ENCODE results near the gene VSIR. TPM values are rescaled to one million over a fixed set of nuclear protein-coding genes. Genes with fewer than 3 reads are reported as not detected.

The VSIR gene
- total RNA-seq, 4 donors from 2014 or later, result 20.0 to 27.2 (median 21.3) TPM

GRCh38 chr10:71761105-71761511 is 12.2 kb downstream of the VSIR start:
- TF ChIP-seq POLR2A (IDR thresholded peaks at IDR 0.05), result no peak
- TF ChIP-seq CTCF (IDR thresholded peaks at IDR 0.05), result no peak
- Histone ChIP-seq H3K27ac (no peak overlapping the region), H3K4me3 (replicated peaks in 1 of 3) (no peak overlapping the region), H3K27me3 (no peaks in the 10 kb centered on the region), H3K9me3 (no peaks in the 10 kb centered on the region), H3K4me1 (peaks cover 0 to 34% of the 10 kb centered on the region in 2 donors), H3K36me3 (peaks cover 5 to 6% of the 10 kb centered on the region in 2 donors)
- 93 to 100% methylated on average over 3 of the region's 3 CpGs for WGBS, 2 donors
- no peak for DNase-seq
- intact Hi-C loops (cut with DNase I), result no loop called here

DNA sequence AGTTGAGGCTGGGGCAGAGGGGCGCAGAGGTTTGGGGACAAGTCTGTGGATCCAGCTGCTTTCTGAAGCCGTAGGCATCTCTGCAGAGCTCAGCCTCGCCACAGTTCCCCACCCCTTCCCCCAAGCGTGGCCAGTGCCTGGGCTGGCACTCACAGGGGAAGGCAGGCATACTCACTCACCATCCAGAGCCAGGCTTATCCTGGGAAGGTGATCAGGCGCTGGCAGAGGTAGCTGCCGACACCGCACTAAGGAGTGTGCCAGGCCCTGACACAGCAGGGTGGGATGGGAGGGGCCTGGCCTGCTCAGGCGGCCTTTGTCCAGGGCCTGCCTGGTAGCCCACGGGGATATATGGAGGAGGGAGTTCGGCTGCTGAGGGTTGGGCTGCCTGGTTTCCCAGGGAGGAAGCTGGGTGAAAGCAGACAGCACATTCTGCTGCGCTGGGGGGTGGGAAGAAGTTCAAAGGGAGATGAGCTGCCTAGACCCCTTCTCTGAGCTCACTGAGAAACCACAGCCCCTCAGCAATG is 15.9 kb downstream of the VSIR start:
- H3K27me3 ChIP-seq, result no peaks in the 10 kb centered on the region
- H3K4me1 ChIP-seq, result peaks cover 11 to 21% of the 10 kb centered on the region in 2 donors
- H3K27ac ChIP-seq, result peak overlapping the region in 1 of 3 donors; percentile 17
- H3K4me3 ChIP-seq (replicated peaks in 1 of 3), result no peak overlapping the region
- intact Hi-C loops (cut with DNase I), result no loop called here
- DNase-seq, result no peak
- TF ChIP-seq POLR2A (IDR thresholded peaks at IDR 0.05) (no peak), CTCF (IDR thresholded peaks at IDR 0.05) (no peak)
- no peaks in the 10 kb centered on the region for H3K9me3 ChIP-seq
- 86 to 89% methylated on average over 7 to 9 of the region's 11 CpGs for WGBS, 2 donors
- peaks cover 5 to 6% of the 10 kb centered on the region in 2 donors for H3K36me3 ChIP-seq

DNA sequence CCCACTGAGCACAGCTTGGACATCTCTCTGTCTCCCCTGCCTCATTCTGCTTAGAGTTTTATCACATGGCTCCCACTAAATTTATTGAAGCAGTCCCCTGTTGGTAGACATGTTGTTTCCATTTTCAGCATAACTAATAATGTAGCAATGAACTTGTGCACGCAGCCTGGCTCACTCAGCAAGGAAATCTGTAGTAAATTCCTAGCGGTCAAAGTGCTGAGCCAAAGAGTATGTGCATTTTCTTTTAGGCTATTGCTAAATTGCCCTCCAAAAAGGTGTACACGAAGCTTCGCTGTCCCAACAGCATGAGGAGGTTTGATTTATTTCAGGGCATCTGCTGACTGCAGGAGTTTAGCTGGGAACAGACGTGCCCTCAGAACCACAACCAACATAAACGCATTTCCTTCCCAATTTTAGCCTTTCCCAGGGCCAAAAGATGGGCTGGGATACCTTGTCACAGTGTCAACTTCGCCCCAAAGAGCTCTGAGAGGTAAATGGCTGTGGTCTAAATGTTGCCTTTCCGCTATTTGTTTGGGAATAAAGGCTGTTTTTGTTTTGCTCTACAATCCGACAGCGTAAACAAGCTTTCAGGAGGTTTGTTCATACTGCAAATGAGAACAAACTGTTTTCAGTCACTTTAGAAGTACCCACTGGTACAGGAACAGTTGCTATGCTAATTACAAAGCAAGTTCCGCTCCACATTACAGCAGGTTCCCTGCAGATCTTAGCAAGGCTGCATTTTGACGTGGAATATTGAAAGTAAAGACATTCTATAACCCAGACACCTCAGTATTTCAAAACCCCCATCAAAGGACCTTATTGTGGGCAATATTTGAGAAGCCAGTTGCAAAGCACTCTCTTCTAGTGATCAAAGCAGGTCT is 16.8 kb downstream of the VSIR start:
- no peak overlapping the region for H3K4me3 ChIP-seq (replicated peaks in 1 of 3)
- no peak for TF ChIP-seq POLR2A (IDR thresholded peaks at IDR 0.05)
- TF ChIP-seq CTCF (IDR thresholded peaks at IDR 0.05), result no peak
- H3K4me1 ChIP-seq, result peaks cover 11 to 19% of the 10 kb centered on the region in 2 donors
- H3K36me3 ChIP-seq, result peaks cover 6 to 9% of the 10 kb centered on the region in 2 donors
- intact Hi-C loops (cut with DNase I), result no loop called here
- DNase-seq, result no peak
- 81 to 87% methylated on average over 12 of the region's 12 CpGs for WGBS, 2 donors
- no peak overlapping the region for H3K27ac ChIP-seq
- no peaks in the 10 kb centered on the region for H3K27me3 ChIP-seq
- no peaks in the 10 kb centered on the region for H3K9me3 ChIP-seq

GRCh38 chr10:71755179-71755879 is 18.0 kb downstream of the VSIR start:
- no peaks in the 10 kb centered on the region for H3K27me3 ChIP-seq
- TF ChIP-seq CTCF (IDR thresholded peaks at IDR 0.05) (no peak), POLR2A (IDR thresholded peaks at IDR 0.05) (no peak)
- WGBS, 2 donors, result 65 to 88% methylated on average over 11 to 16 of the region's 16 CpGs
- peaks cover 11 to 19% of the 10 kb centered on the region in 2 donors for H3K4me1 ChIP-seq
- H3K36me3 ChIP-seq, result peaks cover 0 to 12% of the 10 kb centered on the region in 2 donors
- H3K4me3 ChIP-seq (replicated peaks in 1 of 3), result no peak overlapping the region
- peak overlapping the region in 1 of 3 donors; percentile 30 for H3K27ac ChIP-seq
- DNase-seq, result peak; percentile 59 to 76
- intact Hi-C loops (cut with DNase I), result no loop called here
- H3K9me3 ChIP-seq, result no peaks in the 10 kb centered on the region
